Measurements from ENCODE around the gene PTBP2. TPM values are rescaled to one million over a fixed set of nuclear protein-coding genes. Genes with fewer than 3 reads are reported as not detected.

Gene PTBP2
- total and polyA plus RNA-seq, 2 of the 8 experiments (the other 6 are each of a cell fraction or from before 2014, with no cell fraction given), result 24.2 to 61.7 TPM

DNA sequence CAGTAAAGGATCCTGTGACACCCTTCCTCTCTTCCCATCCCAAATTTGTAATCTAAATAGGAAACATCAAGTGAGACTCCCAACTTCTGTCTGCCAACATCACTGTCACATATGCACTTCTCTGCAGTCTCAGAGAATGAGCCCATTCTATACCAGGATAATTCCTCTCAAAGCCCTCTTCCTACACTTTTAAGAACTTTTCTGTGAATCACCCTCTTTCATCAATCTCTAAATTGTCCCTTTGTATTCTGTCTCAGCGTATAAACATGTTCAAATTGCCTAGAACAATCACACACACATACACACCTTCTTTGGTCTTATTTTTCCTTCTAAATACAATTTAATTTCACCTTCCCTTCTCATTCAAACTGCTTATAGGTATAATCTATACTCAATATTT lies 111.8 kb downstream of the PTBP2 start:
- TF ChIP-seq KDM5A (IDR thresholded peaks at IDR 0.05; ENCODE audit: low read length) (no peak), SIRT6 (IDR thresholded peaks at IDR 0.05; ENCODE audit: low read length) (no peak), EP300 (IDR thresholded peaks at IDR 0.05; ENCODE audit: borderline replicate concordance in 1 of 2, low read depth in 2 of 2, low read length in 2 of 2) (no peak), BACH1 (IDR thresholded peaks at IDR 0.05; ENCODE audit: low read length) (no peak), SAP30 (IDR thresholded peaks at IDR 0.05; ENCODE audit: insufficient read depth, insufficient replicate concordance, low read length) (no peak), MAFK (IDR thresholded peaks at IDR 0.05; ENCODE audit: low read depth, low read length) (no peak), TBP (IDR thresholded peaks at IDR 0.05; ENCODE audit: low read depth, low read length) (no peak), GTF2F1 (IDR thresholded peaks at IDR 0.05; ENCODE audit: borderline replicate concordance, low read depth, low read length) (no peak), ZNF274 (IDR thresholded peaks at IDR 0.05; ENCODE audit: borderline replicate concordance, extremely low read depth, low read length) (no peak)
- TF ChIP-seq, protein P1, sequence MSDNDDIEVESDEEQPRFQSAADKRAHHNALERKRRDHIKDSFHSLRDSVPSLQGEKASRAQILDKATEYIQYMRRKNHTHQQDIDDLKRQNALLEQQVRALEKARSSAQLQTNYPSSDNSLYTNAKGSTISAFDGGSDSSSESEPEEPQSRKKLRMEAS (IDR thresholded peaks at IDR 0.05), result no peak
- no peak overlapping the region for H4K5ac ChIP-seq (ENCODE audit: insufficient read length, low read depth, low read length)
- no peak overlapping the region for H3K18ac ChIP-seq (ENCODE audit: extremely low read depth, low read length)
- no peaks in the 10 kb centered on the region for H3K9me3 ChIP-seq (ENCODE audit: insufficient read depth in 2 of 2, low read depth in 1 of 2, low read length in 1 of 2)
- H3K4me2 ChIP-seq (ENCODE audit: insufficient read depth in 1 of 2, low read depth in 2 of 2, low read length in 2 of 2), result no peak overlapping the region
- H3K27ac ChIP-seq (ENCODE audit: low read depth, low read length), result no peak overlapping the region
- H3K36me3 ChIP-seq (ENCODE audit: control insufficient read depth in 2 of 4, insufficient read depth in 4 of 4, low read length in 3 of 4), result no peaks in the 10 kb centered on the region
- no peaks in the 10 kb centered on the region for H3K27me3 ChIP-seq (replicated peaks in 1 of 4; ENCODE audit: control insufficient read depth in 3 of 4, extremely low read depth in 1 of 4, insufficient read depth in 3 of 4, low read length in 3 of 4)
- no peak overlapping the region for H4K8ac ChIP-seq (ENCODE audit: extremely low read depth, insufficient read depth, low read length)
- no peak overlapping the region for H4K91ac ChIP-seq (replicated peaks; ENCODE audit: insufficient read length, low read length)
- FAIRE-seq (no peak), DNase-seq (ENCODE audit: low read depth in 1 of 2, low spot score in 2 of 2) (no peak)
- H3K23ac ChIP-seq (ENCODE audit: insufficient read length), result no peak overlapping the region
- H3K4me3 ChIP-seq (ENCODE audit: extremely low read depth in 1 of 4, insufficient read depth in 2 of 4, low read depth in 3 of 4, low read length in 4 of 4), result no peak overlapping the region
- no peak overlapping the region for H3K56ac ChIP-seq (replicated peaks; ENCODE audit: insufficient read length, low read depth, low read length)
- H3K4ac ChIP-seq (replicated peaks; ENCODE audit: insufficient read length, low read depth, low read length), result no peak overlapping the region
- no peak overlapping the region for H2AK5ac ChIP-seq (ENCODE audit: low read depth, low read length)
- WGBS, 2 experiments (ENCODE audit: extremely low coverage in 1 of 2, insufficient coverage in 1 of 2, insufficient read length in 1 of 2, insufficient replicate concordance in 2 of 2, low coverage in 1 of 2, low lambda C conversion rate in 2 of 2, missing lambda C conversion rate in 1 of 2), result 95% methylated on average over 1 of the region's 1 CpG; no CpG with 5 or more reads in 1 of the 2 experiments
- H3K23me2 ChIP-seq (ENCODE audit: low read depth, low read length), result no peaks in the 10 kb centered on the region
- H2BK12ac ChIP-seq (ENCODE audit: low read depth, low read length), result no peak overlapping the region
- no peaks in the 10 kb centered on the region for H4K20me1 ChIP-seq (replicated peaks in 1 of 2; ENCODE audit: control insufficient read depth in 1 of 2, insufficient read depth in 2 of 2, low read length in 2 of 2)
- no peak overlapping the region for H2AFZ ChIP-seq (ENCODE audit: low read length)
- no peak overlapping the region for H2BK20ac ChIP-seq (ENCODE audit: low read length)
- no peak overlapping the region for H3K9ac ChIP-seq (replicated peaks in 1 of 4; ENCODE audit: extremely low read depth in 1 of 4, low read depth in 3 of 4, low read length in 3 of 4)
- H3K79me1 ChIP-seq (ENCODE audit: low read depth, low read length), result no peaks in the 10 kb centered on the region
- H3K4me1 ChIP-seq (replicated peaks in 1 of 4; ENCODE audit: control insufficient read depth in 3 of 4, insufficient read depth in 4 of 4, low read length in 3 of 4), result no peaks in the 10 kb centered on the region; a peak in 1 of 7 replicates
- no peak overlapping the region for H2BK5ac ChIP-seq (ENCODE audit: low read depth, low read length)
- POLR2A ChIA-PET (ENCODE audit: partially characterized antibody), result no interaction called here
- H3K79me2 ChIP-seq (ENCODE audit: control insufficient read depth in 1 of 2, insufficient read depth in 2 of 2, low read length in 2 of 2), result no peaks in the 10 kb centered on the region
- no peak overlapping the region for H2BK15ac ChIP-seq (ENCODE audit: low read length)
- no peak overlapping the region for H3K14ac ChIP-seq (ENCODE audit: insufficient read length)
- no peak overlapping the region for H2BK120ac ChIP-seq (replicated peaks; ENCODE audit: low read depth, low read length)
- CTCF ChIA-PET (ENCODE audit: partially characterized antibody), result no interaction called here

Measured in H1 (cell line).